PC-3 (cell line): Measurements from ENCODE around the gene EIF2AK3.

ENCODE experiments used
- CTCF ChIP-seq: fragments of 300-600 bp; sonication (generic); conservative IDR thresholded peaks from 2 replicates; pipeline ENCODE4 v1.5.1; 2017; ENCODE audit warnings: antibody characterized with exemption, low read depth, mild to moderate bottlenecking, low read length
- EZH2phosphoT487 ChIP-seq: fragments of 300-600 bp; sonication (generic); IDR thresholded peaks from 2 replicates; pipeline ENCODE4 v1.6.1; 2018; ENCODE audit warnings: mild to moderate bottlenecking, antibody characterized with exemption, low read length, borderline replicate concordance

GRCh38 chr2:88600038-88600465, 27.2 kb downstream of the EIF2AK3 start:
- TF ChIP-seq CTCF (no peak), EZH2phosphoT487 (no peak)
